Panc1 (cell line): ENCODE results near the gene RUVBL1. TPM values are rescaled to one million over a fixed set of nuclear protein-coding genes. Genes with fewer than 3 reads are reported as not detected.

Source experiments
- ATAC-seq: fragments of 200-7000 bp; cut with Tn5 transposase; 2 replicates; pipeline ENCODE4 v1.9.1; 2020; ENCODE audit warnings: mild to moderate bottlenecking, moderate library complexity
- BruUV-seq: library from RNA; stranded (reverse); fragments of 400-500 nt; replicated peaks from 2 replicates; lab custom pipeline; 2021; lab: Mats Ljungman, UMichigan
- CTCF ChIA-PET: fragments of 300-600 bp; sonication (Branson Sonifier 250); formaldehyde crosslinking; loops from one replicate; lab custom pipeline; 2022; ENCODE audit warnings: antibody characterized with exemption; lab: Charles Lee
- POLR2A ChIA-PET: fragments of 300-600 bp; sonication (Branson Sonifier 250); formaldehyde crosslinking; loops from one replicate; lab custom pipeline; 2022; ENCODE audit warnings: antibody characterized with exemption; lab: Charles Lee
- DNase-seq: peaks from one replicate; pipeline ENCODE4 v3.0.0-alpha.2; 2010; ENCODE audit warnings: low read depth, low spot score
- H3K27ac ChIP-seq: 2 replicates; pipeline ENCODE4 v1.5.1; 2011; ENCODE audit warnings: mild to moderate bottlenecking, low read length, inconsistent platforms
- H3K27me3 ChIP-seq: fragments of 200-500 bp; sonication (Bioruptor generic); 2 replicates; pipeline ENCODE4 v1.6.0; 2014; ENCODE audit warnings: low read length, inconsistent platforms; ENCODE audit not compliant: control insufficient read depth, insufficient read depth
- H3K36me3 ChIP-seq: fragments of 200-500 bp; sonication (Bioruptor generic); 2 replicates; pipeline ENCODE4 v1.5.1; 2014; ENCODE audit warnings: inconsistent platforms, mild to moderate bottlenecking, low read length, moderate library complexity; ENCODE audit not compliant: control insufficient read depth, insufficient read depth
- H3K4me1 ChIP-seq: 2 replicates; pipeline ENCODE4 v1.5.1; 2011; ENCODE audit warnings: inconsistent platforms, mild to moderate bottlenecking, low read length, moderate library complexity; ENCODE audit not compliant: control insufficient read depth, insufficient read depth
- H3K4me3 ChIP-seq, 2 experiments: 2 replicates each; pipeline ENCODE4 v1.5.1; 2011 to 2012; ENCODE audit warnings: low read depth in 2 of 2, low read length in 2 of 2, mild to moderate bottlenecking in 2 of 2, inconsistent platforms in 1 of 2, moderate library complexity in 1 of 2
- H3K9me3 ChIP-seq: fragments of 200-500 bp; sonication (Bioruptor generic); 2 replicates; pipeline ENCODE4 v1.5.1; 2014; ENCODE audit warnings: low read depth, mild to moderate bottlenecking, inconsistent platforms, low read length, moderate library complexity; ENCODE audit not compliant: control insufficient read depth, insufficient read depth
- POLR2AphosphoS5 ChIP-seq: IDR thresholded peaks from 2 replicates; pipeline ENCODE4 v1.6.1; 2012; ENCODE audit warnings: mild to moderate bottlenecking, low read depth, low read length, moderate library complexity
- SIN3A ChIP-seq: IDR thresholded peaks from 2 replicates; pipeline ENCODE4 v1.6.1; 2012; ENCODE audit warnings: low read depth, mild to moderate bottlenecking, low read length, moderate library complexity, borderline replicate concordance; ENCODE audit not compliant: insufficient read depth
- TCF7L2 ChIP-seq: IDR thresholded peaks from 2 replicates; pipeline ENCODE4 v1.6.1; 2011; ENCODE audit warnings: mild to moderate bottlenecking, low read depth, low read length, inconsistent platforms
- in situ Hi-C: cut with HindIII; loops from 2 replicates; pipeline ENCODE4 v1.10.0; 2016; ENCODE audit warnings: low sequenced_read_pairs, low pct_unique_long_range_greater_than_20kb
- intact Hi-C: fragments of 100-400 bp; cut with micrococcal nuclease; formaldehyde crosslinking; loops from one replicate; pipeline ENCODE4 v1.10.0; 2022; ENCODE audit not compliant: unreplicated experiment
- total RNA-seq: library from RNA; stranded (reverse); gene quantifications from one replicate; pipeline ENCODE4 v1.2.1, GENCODE V29; 2021; ENCODE audit not compliant: unreplicated experiment
- TF ChIP-seq, protein P1 (sequence below), 2 experiments: IDR thresholded peaks; 2 replicates each; pipeline ENCODE4 v1.6.1; 2011 to 2012; ENCODE audit warnings: low read depth in 2 of 2, control low read depth in 1 of 2, low read length in 1 of 2, mild to moderate bottlenecking in 1 of 2, moderate library complexity in 1 of 2; ENCODE audit not compliant: insufficient read depth in 1 of 2
- TF ChIP-seq, protein P2 (sequence below): fragments of 450-650 bp; IDR thresholded peaks from 2 replicates; pipeline ENCODE4 v1.5.1; 2017; ENCODE audit warnings: mild to moderate bottlenecking

RUVBL1 gene
- total RNA-seq, 1 experiment from 2014 or later: 122 TPM

DNA sequence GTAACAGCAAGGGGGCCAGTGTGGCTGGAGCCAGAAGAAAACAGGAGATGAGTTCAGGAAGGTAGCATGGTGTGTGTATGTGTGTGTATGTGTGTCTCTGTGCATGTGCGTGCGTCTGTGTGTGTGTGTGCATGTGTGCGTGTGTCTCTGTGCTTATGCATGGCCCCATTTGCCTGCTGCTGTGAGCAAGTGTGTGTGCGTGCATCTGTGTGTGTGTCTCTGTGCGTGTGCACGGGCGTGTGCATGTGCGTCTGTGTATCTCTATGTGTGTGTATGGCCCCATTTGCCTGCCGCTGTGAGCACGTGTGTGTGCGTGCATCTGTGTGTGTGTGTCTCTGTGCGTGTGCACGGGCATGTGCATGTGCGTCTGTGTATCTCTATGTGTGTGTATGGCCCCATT is 22.6 kb upstream of the RUVBL1 start:
- POLR2A ChIA-PET: no interaction called here
- Histone ChIP-seq H3K9me3 (no peaks in the 10 kb centered on the region), H3K4me1 (no peaks in the 10 kb centered on the region), H3K27ac (no peak overlapping the region), H3K36me3 (no peaks in the 10 kb centered on the region), H3K4me3 (no peak overlapping the region), H3K27me3 (no peaks in the 10 kb centered on the region)
- BruUV-seq: no TSS peak
- in situ Hi-C loops (no loop called here), intact Hi-C loops (no loop called here)
- CTCF ChIA-PET: no interaction called here
- DNase-seq (no peak), ATAC-seq (no peak)
- no peak for TF ChIP-seq POLR2AphosphoS5
- TF ChIP-seq, protein P1, sequence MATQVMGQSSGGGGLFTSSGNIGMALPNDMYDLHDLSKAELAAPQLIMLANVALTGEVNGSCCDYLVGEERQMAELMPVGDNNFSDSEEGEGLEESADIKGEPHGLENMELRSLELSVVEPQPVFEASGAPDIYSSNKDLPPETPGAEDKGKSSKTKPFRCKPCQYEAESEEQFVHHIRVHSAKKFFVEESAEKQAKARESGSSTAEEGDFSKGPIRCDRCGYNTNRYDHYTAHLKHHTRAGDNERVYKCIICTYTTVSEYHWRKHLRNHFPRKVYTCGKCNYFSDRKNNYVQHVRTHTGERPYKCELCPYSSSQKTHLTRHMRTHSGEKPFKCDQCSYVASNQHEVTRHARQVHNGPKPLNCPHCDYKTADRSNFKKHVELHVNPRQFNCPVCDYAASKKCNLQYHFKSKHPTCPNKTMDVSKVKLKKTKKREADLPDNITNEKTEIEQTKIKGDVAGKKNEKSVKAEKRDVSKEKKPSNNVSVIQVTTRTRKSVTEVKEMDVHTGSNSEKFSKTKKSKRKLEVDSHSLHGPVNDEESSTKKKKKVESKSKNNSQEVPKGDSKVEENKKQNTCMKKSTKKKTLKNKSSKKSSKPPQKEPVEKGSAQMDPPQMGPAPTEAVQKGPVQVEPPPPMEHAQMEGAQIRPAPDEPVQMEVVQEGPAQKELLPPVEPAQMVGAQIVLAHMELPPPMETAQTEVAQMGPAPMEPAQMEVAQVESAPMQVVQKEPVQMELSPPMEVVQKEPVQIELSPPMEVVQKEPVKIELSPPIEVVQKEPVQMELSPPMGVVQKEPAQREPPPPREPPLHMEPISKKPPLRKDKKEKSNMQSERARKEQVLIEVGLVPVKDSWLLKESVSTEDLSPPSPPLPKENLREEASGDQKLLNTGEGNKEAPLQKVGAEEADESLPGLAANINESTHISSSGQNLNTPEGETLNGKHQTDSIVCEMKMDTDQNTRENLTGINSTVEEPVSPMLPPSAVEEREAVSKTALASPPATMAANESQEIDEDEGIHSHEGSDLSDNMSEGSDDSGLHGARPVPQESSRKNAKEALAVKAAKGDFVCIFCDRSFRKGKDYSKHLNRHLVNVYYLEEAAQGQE (IDR thresholded peaks at IDR 0.05; ENCODE audit: insufficient read depth in 1 of 2, low read depth in 2 of 2, low read length in 1 of 2): no peak
- no peak for TF ChIP-seq TCF7L2
- TF ChIP-seq, protein P2, sequence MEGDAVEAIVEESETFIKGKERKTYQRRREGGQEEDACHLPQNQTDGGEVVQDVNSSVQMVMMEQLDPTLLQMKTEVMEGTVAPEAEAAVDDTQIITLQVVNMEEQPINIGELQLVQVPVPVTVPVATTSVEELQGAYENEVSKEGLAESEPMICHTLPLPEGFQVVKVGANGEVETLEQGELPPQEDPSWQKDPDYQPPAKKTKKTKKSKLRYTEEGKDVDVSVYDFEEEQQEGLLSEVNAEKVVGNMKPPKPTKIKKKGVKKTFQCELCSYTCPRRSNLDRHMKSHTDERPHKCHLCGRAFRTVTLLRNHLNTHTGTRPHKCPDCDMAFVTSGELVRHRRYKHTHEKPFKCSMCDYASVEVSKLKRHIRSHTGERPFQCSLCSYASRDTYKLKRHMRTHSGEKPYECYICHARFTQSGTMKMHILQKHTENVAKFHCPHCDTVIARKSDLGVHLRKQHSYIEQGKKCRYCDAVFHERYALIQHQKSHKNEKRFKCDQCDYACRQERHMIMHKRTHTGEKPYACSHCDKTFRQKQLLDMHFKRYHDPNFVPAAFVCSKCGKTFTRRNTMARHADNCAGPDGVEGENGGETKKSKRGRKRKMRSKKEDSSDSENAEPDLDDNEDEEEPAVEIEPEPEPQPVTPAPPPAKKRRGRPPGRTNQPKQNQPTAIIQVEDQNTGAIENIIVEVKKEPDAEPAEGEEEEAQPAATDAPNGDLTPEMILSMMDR: no peak
- no peak for TF ChIP-seq SIN3A

DNA sequence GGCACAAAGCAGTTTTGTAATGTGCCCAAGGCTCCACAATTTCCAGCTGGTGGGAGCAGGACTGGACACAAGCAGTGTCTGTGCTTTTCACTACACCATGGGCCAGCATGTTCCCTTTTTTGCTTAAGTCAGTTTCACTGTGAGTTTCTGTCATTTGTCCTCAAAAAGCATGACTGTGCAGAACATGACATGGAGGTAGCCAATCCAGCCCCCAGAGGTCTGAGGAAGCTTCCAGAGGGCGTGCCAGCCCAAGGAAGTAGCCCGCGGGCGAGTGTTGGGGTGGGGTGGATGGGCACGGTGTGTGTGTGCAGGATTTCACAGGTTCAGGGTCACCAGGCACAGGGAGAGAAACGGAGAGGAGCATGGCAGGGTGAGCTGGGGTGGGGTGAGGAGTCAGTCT is 21.7 kb upstream of the RUVBL1 start:
- ATAC-seq: no peak; the same call in 1 of the 2 replicates
- POLR2A ChIA-PET: no interaction called here
- BruUV-seq: no TSS peak

More for the DNA sequence above, 21.7 kb upstream of the RUVBL1 start:
- Histone ChIP-seq H3K27ac (no peak overlapping the region), H3K9me3 (no peaks in the 10 kb centered on the region), H3K4me1 (no peaks in the 10 kb centered on the region), H3K4me3 (no peak overlapping the region), H3K36me3 (no peaks in the 10 kb centered on the region), H3K27me3 (no peaks in the 10 kb centered on the region)
- intact Hi-C loops (no loop called here), in situ Hi-C loops (no loop called here)
- no peak for TF ChIP-seq POLR2AphosphoS5
- TF ChIP-seq SIN3A: no peak
- no peak for TF ChIP-seq TCF7L2
- TF ChIP-seq, protein P2: no peak
- TF ChIP-seq, protein P1 (IDR thresholded peaks at IDR 0.05; ENCODE audit: insufficient read depth in 1 of 2, low read depth in 2 of 2, low read length in 1 of 2): no peak
- CTCF ChIA-PET: no interaction called here
- DNase-seq: no peak
